GM12872 (cell line): ENCODE data around the gene DNAH8.

Experiments
- TF ChIP-seq, protein P1 (sequence below): IDR thresholded peaks from 3 replicates; pipeline ENCODE4 v1.5.1; 2011; ENCODE audit warnings: low read depth, mild to moderate bottlenecking, low read length, moderate library complexity; ENCODE audit not compliant: insufficient read depth

Gene DNAH8

DNA sequence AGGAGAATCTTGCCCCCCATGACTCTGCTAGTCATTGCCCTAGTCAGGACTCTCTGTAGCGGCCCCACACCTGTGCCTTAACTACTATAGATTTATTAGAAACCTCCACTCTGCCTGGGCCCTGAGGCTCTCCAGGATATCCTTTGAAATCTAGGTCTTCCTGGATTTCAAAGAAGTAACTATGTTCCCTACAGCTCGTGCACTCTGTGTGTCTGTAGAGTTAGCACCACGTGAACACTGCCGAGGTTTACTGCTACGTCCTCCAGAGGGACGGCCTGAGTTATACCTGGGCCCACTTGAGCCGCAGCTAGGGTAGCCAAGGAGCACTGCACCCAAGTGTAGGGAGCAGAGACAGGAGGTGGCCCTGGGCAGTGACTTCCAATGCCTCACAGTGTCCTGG is 353.3 kb downstream of the DNAH8 start:
- TF ChIP-seq, protein P1, sequence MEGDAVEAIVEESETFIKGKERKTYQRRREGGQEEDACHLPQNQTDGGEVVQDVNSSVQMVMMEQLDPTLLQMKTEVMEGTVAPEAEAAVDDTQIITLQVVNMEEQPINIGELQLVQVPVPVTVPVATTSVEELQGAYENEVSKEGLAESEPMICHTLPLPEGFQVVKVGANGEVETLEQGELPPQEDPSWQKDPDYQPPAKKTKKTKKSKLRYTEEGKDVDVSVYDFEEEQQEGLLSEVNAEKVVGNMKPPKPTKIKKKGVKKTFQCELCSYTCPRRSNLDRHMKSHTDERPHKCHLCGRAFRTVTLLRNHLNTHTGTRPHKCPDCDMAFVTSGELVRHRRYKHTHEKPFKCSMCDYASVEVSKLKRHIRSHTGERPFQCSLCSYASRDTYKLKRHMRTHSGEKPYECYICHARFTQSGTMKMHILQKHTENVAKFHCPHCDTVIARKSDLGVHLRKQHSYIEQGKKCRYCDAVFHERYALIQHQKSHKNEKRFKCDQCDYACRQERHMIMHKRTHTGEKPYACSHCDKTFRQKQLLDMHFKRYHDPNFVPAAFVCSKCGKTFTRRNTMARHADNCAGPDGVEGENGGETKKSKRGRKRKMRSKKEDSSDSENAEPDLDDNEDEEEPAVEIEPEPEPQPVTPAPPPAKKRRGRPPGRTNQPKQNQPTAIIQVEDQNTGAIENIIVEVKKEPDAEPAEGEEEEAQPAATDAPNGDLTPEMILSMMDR = no peak

DNA sequence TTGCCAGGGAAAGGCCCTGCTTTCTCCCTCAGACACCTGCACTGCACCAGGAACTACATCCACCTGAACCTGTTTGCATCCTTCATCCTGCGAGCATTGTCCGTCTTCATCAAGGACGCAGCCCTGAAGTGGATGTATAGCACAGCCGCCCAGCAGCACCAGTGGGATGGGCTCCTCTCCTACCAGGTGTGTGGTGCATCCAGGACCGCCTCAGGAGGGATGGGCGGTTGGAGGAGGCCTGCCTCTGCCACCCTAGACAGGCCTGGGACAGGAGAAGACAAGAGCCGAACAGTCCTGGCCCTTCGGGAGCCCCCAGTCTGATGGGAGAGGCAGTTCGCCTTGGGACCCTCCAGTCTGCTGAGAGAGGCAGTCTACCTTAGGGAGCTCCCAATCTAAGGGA is 357.7 kb downstream of the DNAH8 start:
- TF ChIP-seq, protein P1 = no peak

DNA sequence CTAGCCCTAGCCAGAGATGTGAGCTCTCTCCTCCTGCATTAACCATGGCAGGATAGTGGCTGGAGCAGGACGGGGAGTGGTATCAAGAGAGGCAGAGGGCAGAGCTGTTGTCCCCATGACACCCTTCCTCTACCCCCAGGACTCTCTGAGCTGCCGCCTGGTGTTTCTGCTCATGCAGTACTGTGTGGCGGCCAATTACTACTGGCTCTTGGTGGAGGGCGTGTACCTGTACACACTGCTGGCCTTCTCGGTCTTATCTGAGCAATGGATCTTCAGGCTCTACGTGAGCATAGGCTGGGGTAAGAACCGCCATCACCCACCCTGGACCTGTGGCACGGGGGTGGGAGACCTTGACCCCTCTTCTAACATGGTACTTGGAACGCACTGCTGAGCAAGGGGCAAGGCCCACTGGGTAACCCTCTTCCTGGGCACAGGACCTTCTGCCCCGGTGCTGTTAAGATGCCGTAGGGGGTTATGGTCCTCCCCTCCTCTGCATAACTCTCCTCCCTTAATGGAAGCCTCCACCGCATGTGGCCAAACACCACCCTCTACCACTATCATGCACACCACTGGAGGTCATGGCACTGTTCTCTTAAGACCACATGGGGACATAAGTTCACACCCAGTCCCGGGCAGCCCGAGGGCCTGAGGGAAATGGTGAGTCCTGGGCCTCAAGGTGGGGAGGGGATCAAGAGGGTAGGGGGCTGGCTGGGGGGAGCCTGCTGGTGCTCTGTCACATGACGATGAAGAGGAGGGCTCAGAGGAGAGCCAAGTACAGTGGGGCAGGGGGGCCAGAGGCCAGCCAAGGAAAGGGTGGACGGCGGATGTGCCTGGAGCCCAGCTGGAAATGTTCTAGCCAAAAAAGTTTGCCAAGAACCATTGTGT is 358.6 kb downstream of the DNAH8 start:
- TF ChIP-seq, protein P1 = no peak

DNA sequence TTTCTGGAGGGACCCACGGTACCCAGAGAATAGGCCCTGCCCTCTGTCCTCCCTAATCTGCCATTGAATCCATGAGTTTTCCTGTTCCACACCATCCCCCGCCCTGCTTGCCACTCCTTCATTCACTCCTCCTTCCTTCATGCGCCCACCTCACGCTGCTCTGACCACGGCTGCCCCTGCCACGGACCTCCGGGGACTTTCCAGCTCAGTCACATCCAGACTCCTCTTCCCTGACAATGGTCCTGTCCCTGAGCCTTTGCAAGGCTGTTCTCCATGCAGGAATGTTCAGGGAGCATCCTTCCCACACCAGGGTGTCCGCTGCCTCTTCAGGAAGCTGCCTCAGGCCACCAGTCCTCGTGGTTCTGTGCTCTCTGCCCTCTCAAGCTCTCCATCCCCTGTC is 359.4 kb downstream of the DNAH8 start:
- TF ChIP-seq, protein P1 = no peak

DNA sequence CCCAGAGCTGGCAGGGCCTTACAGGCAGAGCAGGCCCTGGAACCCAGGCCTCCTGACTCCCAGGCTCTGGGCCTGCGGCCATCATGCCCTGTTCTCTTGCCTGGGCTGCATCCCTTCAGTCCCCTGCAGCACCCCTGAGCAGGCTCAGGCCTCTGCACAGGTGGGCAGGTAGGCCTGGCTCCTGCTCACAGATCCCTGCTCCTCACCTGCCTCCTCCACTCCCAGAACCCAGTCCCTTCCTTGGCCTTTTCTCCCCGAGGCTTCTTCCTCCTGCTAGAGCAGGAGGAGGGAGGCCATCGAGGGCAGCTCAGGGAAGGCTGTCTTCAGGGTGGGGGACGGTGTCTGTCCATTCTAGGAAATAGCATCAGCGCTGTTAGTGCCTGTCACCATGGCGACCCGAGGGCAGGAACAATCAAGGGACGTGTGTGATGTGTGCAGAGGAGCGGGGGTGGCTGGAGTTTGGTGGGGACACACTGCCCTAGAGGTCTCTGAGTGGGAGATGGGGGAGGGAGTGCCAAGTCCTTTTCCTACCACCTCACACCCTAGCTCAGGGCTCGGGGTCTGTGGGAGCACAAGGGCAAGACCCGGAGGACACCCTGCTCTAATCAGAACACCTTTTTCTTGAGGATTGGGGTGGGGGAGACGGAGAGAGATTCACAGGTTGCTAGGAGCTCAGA is 360.0 kb downstream of the DNAH8 start:
- TF ChIP-seq, protein P1 = no peak

DNA sequence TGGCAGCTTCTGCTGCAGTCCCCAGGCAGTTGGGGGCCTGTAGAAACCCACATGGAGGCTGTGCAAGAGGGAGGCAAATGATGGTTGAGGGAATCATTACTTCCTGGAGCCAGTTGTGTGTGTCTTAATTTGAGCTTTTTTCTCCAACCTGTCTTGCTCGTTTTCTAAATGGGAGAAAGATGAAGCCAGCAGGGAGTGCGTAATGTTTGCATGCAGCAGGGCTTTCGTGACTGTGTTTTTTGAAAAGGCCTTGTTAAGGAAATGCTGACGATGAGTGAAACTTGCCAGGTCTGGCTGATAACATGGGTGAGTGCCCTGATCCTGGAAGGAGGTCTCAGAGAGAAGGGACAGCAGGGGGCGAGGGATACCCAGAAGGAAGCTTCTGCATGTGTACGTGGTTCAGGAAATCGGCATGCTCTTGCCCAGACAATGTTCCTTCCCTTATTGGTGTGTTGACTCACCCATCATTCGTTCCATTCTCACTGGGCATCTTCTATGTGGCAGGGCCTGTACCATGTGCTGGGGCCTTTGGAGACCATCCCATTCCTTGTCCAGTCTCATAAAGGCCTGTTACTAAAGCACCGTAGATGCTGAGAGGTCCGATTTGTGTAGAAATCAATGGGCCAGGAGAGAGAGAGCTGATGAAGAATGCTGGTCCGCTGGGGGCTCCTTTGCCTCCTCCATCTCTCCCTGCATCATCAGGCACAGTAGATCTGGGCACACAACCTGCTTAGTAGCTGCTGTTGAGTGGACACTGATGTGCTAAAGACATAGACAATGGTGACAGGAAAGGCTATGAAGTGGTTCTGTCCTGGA is 360.9 kb downstream of the DNAH8 start:
- TF ChIP-seq, protein P1 = no peak
